Retina (tissue), 1 donor: ENCODE results near the gene KARS1.
"Not testable (repeated sequence)": the region's sequence is repeated elsewhere in the genome, so short reads cannot be mapped to it uniquely, and the experiment has no call there.

Experiments
- DNase-seq: peaks from one replicate; pipeline ENCODE4 v3.0.0-alpha.2; 2016

The KARS1 gene

DNA sequence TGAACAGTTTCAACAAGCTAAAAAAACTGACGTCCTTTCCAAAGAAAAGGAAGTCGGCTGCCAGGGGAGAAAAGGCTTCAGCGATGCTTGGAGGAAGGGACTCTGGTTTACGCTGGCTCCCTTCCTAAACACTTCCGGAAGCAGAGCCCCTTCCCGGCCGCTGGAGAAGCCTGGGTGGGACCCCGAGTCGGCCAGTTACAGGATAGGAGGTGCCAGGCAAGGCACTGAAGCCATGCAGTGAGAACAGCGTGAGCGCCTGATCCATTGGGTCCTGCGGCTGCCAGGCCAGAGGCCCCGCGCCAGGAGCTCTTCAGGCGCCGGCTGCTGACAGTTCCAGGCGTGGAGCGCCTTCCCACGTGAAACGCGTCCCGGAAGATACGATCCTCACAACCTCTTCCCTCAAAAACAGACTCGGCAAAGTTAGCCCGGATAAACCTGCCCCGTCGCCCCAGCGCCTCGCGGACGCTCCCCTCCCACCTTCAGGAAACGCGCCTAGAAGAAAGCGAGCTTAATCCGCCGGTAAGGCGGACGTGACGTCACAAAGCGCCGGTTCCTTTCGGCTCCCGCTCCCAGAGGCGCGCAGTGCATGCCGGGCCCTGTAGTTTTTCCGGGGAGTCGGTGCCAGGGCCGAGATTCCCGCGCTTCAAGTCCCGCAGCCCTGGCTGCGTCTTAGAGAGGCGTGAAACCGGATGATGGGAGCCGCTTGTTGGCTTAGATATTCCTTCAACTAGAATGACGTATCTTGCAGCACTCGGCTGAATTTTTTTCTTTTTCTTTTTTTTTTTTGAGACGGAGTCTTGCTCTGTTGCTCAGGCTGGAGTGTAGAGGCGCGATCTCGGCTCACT lies 24.5 kb downstream of the KARS1 start, which contains the start of gene ADAT1:
TSS of gene ADAT1 (minus strand) at position 521 of the 845 bp plus-strand sequence. CDS start 2,482 bp downstream, outside the sequence.
- peak; percentile 99 for DNase-seq

DNA sequence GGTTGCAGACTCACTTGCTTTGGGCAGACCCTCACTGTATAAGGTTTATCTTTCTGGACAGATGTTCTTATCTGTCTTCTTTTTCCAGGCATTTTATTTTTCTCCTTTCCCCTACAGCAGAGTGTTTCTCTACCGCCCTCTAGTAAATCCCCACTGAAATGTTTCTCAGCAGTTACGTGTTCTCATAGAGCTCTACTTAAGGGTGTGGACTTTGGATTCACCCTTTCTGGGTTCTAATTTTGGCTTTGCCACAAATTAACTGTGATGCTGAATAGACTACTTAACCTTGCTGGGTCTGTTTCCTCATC lies 26.3 kb downstream of the KARS1 start:
- DNase-seq: peak; percentile 13

DNA sequence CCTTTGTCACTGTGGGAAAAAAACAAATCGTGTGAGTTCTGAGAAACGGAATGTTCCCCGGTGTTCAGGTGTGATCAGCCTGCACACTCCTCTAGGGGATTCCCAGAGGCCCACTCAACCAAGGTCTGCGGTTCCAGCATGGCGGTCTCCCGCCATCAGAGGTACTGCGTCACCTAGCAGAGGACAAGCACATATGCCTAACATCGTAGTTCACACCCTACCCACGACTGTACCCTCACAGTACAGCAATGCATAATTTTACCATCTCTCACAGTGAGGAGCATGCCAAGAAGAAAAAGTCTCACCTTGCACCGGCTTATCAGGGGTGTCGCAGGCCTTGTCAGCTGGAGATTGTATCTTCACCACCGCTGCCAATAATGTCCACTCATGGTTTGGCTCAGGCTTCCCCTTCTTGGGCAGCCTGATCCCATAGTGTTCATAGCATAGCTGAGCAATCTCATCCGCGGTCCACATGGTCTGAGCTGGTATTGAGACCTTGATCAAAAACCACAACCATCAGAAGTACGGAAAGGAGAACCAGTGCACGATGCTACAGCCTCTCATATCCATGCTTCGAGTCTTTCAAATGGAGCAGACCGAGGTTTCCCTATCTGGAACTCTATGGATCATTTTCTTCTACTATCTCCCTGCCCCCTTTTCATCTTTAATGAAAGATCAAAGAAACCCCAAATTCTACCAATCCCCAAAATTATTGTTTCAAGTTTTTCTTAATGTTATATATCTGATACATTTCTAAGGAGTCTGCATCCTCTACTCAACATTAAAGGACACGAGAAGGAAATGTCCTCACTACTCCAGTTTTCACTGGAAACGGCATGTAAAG lies 26.9 kb downstream of the KARS1 start:
- no peak for DNase-seq

DNA sequence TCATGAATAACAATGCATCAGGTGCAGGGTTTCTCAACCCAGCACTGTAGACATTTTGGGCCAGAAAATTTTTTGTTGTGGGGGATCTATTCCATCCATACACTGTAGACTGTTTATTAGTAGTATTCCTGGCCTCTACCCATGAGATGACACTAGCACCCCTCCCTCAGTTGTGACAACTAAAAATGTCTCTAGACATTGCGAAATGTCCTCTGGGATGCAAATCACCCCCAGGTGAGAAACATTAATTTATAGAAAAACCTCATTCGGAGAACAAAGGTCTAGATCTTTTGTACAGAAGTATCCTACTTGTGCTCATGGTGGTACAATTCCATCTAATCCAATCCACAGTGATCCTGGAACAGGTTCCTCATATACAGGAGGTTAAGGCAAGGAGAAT lies 28.7 kb downstream of the KARS1 start:
- DNase-seq: no peak

DNA sequence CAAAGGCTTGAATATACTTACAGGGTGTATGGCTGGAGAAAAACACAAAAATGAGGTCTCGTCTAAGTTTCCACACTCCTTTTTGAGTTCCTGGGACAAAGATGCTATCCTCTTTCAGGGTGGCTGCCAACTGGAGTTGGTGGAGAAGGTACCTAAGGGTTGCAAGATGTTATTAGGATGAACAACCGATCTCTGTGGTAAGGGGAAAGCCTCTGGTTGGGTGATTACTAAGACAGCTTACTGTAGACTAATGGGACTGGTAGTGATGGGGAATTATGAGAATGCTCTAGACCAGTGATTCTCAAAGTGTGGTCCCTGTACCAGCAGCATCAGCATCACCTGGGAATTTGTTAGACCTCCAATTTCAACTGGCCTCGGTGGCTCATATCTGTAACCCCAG lies 30.3 kb downstream of the KARS1 start:
- no peak for DNase-seq

DNA sequence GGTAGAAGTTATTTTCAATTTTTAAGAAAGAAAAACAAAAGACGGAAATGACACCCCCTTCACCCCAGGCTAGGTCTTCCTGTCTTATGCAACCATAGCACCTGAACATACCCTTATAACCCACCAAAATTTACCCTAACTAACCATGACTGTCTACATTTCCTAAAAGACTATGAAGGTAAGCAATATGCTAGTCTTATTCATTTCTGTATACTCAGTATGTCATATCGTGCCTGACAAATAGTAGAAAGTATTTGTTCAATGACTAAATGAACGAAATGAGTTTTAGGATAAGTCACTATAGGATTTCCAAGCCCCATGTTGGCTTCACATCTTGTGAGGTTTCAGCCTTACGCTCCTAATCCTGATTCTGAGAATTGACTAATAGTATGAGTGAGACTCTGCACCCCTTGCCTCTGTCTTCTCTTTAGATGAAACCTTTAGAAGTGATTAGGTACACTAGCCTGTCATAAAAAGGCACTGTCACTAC lies 30.9 kb downstream of the KARS1 start:
- DNase-seq: no peak

DNA sequence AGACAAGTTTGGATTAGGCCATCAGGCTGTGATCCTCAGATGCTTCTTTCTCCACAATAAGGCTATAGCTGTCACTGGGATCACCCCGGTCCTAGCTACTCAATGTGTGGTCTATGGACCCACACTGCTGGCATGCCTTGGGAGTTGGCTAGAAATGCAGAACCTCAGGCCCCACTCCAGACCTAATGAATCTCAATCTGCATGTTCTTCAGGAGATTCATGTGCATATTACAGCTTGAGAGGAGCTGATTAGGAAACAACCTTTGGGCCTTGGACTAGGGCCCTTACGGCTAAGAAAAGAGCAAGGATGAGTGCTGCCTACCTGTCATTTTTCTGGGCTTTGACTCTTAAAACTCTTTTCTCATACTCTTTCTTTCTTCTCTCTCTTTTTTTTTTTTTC lies 31.8 kb downstream of the KARS1 start:
- DNase-seq: no peak

DNA sequence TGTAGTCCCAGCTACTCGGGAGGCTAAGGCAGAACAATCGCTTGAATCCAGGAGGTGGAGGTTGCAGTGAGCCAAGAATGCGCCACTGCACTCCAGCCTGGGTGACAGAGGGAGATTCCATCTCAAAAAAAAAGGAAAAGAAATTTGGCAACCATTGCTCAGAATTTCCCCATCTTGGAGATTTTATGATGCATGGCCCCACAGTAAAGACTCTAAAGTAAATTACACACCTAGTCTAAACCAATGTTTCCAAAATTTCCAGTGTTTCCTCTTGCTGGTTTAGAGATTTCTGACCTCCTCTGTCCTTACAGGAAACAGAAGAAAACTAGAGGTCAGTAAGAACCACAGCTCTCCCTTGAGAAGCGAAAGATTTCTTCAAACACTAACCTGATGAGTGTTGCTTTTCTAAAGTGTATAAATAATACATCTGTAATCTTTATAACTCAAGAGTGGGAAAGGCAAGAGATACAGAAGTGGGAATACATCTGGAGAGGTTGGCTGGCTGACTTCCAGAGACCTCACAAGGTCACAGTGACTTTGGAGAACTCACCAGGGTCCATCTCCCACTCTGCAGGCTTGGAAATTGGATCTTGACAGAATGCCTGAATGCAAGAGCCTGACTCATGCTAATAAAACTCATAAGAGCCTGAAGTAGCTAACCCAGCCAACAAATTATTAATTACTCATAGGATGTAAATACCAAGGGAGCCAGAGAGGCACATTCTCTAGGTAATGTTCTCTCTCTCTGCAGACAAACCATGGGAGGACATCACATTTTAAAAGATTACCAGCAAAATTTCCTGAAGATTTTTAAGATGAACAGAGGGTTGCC lies 33.2 kb downstream of the KARS1 start:
- DNase-seq: no peak

DNA sequence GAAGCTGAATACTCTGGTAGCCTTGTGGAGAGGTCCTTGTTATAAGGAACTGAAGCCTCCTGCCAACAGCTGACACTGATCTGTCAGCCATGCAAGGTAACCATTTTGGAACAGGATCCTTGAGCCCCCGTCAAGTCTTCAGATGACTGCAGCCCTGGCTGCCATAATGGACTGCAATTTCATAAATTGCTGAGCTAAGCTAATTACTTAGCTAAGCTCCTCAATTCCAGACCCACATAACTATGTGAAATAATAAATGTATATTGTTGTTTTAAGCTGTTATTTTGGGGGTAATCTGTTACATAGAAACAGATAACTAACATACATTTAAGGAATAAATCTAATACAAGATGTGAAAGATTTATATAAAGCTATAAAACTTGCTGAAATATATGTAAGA lies 41.0 kb downstream of the KARS1 start:
- no peak for DNase-seq

DNA sequence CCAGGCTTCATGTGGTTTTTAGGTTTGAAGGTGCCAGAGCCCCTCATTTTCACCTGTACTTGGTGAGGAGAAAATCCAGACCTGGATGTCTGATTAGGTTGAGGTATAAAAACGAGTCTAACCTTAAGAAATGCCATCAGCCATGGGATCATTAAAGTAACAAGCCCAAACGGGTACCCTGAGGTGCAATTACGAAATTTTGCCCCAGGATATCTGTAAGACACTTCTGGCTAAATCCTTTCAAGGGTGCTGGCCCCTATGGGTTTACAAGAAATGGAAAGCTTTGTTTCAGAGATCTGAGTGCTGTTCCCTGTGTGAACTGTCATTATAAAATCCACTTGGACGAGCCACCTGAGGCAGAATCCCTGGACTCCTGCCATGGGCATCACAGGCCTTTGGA lies 44.2 kb downstream of the KARS1 start:
- DNase-seq: no peak

DNA sequence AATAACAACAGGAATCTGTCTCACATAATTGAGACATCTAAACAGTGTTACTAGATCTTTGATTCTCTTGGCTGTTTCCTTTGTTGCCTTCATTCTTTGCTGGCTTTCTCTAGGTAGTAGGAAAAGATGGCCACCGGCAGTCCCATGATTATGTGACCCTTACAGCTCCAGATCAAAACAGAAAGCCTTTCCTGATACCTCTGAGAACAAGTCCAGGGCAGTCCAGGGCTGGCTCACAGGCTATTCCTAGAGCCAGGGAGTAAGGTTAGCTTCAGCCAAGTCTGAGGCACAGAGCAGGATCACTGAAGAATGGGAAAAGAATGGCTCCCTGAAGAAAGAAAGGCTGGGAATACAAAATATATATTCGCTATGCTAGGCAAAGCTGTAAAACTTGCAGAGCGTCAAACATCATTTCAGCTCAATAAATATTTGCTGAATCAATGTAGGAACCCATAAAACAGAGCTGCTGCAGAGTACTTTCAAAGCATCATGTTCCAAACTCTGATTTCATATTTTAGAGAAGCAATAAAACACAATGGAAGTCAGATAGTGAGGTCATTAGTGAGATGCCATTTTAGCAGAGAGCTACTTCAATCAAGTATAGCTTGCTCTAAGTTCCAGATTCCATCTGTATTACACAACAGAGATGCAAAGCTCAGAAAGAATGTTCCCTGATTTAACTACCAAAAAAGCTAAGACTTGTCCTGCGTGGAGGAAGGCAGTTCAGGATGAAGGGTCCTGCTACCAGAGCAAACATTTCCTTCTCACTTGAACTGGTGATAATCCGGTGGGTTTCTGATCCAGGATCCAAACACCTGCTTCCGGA lies 47.8 kb downstream of the KARS1 start:
- no peak for DNase-seq

DNA sequence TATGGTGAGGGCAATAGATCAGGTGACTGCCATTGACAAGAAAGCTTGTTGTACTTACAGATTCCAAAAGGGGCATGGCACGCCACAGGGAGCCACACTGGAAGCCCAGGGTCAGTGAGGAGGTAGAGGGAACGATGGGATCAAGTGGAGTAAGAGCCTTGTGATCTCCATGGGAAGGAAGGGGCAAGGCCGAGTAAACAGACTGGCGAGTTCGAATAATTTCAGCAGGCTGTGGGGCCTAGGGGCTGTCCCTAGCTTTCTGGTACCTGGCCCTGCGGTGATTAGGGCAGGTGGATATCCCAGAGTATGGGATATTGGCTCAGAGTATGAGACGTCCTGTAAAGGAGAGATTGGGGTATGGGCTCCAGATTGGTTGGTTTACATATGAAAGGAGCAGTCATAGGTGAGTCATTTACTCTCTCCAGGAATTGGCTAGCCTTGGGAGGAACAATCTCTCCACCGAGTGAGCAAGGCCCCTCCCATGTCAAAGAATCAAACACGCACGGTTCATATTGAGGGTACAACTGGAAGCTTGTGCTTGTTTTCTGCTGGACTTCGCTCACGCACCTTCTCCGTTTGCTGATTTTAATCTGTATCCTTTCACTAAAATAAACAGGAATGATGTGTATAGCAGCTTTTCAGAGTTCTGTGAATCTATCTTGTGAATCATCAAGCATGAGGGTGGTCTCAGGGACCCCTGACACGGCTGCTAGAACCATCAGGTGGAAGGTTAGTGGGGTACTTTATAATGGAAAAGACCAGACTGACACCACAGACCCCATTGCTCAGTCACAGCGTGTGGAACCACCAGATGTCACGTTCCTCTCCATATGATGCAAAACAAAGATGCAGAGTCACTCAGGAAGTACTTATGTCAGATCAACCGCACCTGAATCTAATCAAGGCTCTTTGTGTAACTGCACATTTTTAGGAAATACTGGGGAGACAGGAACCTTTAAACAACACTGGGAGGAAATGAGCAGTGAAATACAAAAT lies 53.3 kb downstream of the KARS1 start:
- no peak for DNase-seq

DNA sequence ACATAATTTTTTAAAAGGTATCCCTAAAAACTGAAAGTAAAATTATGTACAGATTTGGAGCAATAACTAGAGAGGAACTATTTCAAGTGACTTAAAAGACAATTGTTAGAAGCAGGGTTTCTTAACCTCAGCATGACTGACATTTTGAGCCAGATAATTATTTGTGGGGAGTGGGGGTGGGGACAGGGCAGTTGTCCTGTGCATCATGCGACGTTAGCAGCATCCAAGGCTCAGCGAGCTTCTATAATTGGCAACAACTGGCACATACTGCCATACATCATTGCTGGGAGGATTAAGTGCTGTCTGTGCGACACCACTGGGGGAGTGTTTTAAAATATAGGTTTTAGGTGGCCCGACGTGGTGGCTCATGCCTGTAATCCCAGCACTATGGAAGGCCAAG lies 54.2 kb downstream of the KARS1 start:
- DNase-seq: no peak

DNA sequence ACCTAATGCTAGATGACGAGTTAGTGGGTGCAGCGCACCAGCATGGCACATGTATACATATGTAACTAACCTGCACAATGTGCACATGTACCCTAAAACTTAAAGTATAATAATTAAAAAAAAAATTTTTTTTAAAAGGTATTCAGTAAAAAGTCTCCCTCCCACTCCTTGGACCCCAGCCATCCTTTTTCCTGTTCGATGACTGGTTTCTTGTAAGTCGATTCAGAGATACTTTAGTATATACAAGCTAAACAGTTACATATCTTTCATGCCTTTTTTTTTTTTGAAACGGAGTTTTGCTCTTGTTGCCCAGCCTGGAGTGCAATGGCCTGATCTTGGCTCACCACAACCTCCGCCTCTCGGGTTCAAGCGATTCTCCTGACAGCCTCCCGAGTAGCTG lies 55.5 kb downstream of the KARS1 start:
- DNase-seq: not testable (repeated sequence)

DNA sequence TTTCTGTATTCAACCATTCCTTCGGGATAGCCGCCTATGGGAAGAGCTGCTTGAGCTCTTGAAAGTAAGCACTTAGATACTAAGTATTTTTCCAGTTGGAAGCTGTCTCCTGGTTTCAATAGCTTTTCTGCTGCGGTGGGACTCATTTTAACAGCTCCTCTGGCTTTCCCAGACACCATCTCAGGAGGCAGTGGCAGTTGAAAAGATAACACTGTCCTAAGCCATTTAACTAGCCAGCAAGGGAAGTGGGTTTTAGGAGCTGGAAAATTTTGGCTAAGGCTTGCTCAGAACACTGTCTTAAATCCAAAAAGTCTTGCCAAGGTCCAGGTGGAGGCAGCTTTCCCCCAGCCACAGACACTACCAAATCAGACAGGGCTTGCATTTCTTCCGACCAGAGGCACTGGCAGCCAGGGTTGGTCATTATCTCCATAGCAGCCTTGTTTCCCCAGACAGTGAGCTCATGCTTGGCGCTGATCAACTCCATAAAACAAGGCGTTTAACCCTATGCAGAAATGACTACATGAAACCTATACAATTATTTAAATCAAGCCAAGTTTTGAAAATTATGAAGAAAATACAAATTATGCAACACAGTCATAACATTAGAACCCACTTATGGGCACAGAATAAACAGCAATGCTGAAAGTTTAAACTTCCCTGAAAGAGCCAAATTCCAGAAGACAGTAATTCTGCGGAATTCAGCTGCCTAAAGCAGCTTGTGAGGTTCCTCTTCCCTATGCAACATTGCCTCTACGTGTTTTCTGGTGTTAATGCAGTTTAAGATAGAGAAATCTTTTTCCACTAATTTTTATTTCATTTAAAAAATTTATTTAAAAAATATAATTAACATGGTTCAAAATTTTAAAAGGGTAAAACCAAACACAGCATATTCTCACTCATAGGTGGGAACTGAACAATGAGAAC lies 56.3 kb downstream of the KARS1 start:
- no peak for DNase-seq

DNA sequence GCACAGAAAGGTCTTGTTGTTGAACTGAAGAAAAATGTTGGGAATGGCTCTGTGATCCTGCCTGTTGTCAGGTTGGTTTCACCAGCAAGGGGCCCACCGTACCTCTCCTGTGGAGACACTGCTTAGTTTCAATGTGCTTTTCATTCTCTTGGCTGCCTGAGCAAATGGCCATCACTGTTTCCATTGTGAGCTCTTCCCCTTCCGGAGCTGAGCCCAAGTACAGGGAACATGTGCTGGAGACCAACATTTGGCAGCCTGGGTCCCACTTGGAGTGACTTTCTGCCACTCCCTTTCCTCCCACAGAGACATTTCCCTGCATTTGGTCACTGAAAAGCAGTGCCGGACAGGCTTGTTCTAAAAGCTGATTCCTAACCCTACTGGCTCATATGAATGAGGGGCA lies 58.2 kb downstream of the KARS1 start:
- DNase-seq: no peak

DNA sequence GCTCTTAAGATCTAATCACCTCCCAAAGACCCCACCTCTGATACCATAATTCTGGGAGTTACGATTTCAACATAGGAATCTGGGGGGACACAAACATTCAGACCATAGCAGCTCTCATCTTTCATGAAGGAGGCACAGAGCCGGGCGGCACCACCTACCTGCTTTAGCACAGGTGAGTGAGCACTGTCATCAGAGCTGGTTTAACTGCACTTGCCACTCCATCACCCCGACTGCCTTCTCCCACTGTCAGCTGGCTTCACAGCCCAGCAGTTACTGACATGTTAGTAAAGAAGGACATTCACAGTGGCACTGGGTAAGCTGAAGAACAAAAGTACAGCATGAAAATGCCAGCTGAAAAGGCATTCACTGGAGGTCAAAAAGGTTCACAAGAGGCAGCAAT lies 58.7 kb downstream of the KARS1 start:
- DNase-seq: no peak

DNA sequence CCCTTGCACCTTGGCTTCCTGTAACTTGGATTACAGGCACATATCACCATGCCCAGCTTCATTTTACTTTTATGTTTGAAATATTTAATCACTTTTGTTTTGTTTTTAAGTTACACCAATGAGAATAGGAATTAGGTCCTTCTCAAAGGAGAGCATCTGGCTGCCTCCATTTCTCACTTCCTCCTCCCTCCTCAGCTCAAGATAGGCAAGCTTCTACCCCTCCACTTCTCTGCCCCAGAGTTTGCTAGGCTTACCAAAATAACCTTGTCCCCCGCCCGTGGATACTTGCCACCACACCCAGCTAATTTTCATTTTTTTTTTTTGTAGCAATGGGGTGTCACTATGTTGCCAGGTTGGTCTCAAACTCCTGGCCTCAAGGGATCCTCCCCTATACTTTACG lies 63.4 kb downstream of the KARS1 start:
- no peak for DNase-seq

DNA sequence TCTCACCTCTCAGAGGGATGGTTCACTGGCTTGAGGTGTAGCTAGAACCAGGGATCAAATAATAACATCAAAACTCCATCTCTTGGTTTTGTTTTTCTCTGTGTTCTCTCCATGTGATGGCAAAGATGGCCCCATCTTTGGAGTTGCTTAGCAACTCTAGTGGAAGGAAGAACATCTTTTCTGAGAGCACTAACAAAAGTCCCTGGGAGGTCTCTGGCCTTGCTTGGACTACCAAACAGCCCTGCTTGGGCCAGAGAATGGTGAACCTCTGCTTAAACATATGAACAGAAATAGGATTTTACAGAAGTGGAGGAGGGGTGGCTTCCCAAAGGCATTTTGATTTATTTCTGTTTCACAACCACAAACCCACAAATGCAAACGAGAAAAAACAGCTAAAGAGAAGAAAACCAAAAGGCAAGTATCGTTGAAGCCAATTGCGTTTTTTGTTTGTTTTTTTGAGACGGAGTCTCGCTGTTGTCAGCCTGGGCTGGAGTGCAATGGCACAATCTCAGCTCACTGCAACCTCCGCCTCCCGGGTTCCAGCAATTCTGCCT lies 68.1 kb downstream of the KARS1 start:
- no peak for DNase-seq
